GM18868 (cell line): Measurements from ENCODE around the gene ZCCHC7.
A peak's percentile ranks its signal among the peaks of the same experiment; 100 is the strongest.

Experiments
- ATAC-seq: cut with Tn5 transposase; IDR thresholded peaks from one replicate; pipeline ENCODE4 v1.9.1; 2021; ENCODE audit warnings: mild to moderate bottlenecking, moderate library complexity; ENCODE audit not compliant: unreplicated experiment

The ZCCHC7 gene

GRCh38 chr9:37364751-37365360 is 244.5 kb downstream of the ZCCHC7 start:
- no peak for ATAC-seq

- peak; percentile 34 for ATAC-seq
These were observed 249.3 kb downstream of the ZCCHC7 start for GRCh38 chr9:37369671-37370070.

GRCh38 chr9:37370282-37370681 is 249.9 kb downstream of the ZCCHC7 start:
- ATAC-seq, result no peak

- peak; percentile 53 for ATAC-seq
These were observed 250.7 kb downstream of the ZCCHC7 start for GRCh38 chr9:37370968-37371563.

- ATAC-seq, result peak; percentile 19
These were observed 251.4 kb downstream of the ZCCHC7 start for GRCh38 chr9:37371565-37372464.

GRCh38 chr9:37372839-37373238 is 252.5 kb downstream of the ZCCHC7 start:
- no peak for ATAC-seq

- ATAC-seq, result no peak
These were observed 253.2 kb downstream of the ZCCHC7 start for GRCh38 chr9:37373621-37374020.

GRCh38 chr9:37374892-37375291 is 254.5 kb downstream of the ZCCHC7 start:
- peak; percentile 37 for ATAC-seq

GRCh38 chr9:37377688-37378612 is 257.6 kb downstream of the ZCCHC7 start:
- peak; percentile 39 for ATAC-seq

GRCh38 chr9:37378613-37379004 is 258.2 kb downstream of the ZCCHC7 start:
- no peak for ATAC-seq

GRCh38 chr9:37379835-37380234 is 259.5 kb downstream of the ZCCHC7 start:
- ATAC-seq, result no peak

- ATAC-seq, result no peak
These were observed 260.2 kb downstream of the ZCCHC7 start for GRCh38 chr9:37380570-37380969.

GRCh38 chr9:37381094-37381741 is 260.8 kb downstream of the ZCCHC7 start:
- no peak for ATAC-seq

- ATAC-seq, result no peak
These were observed 262.0 kb downstream of the ZCCHC7 start for GRCh38 chr9:37382161-37382981.

- no peak for ATAC-seq
These were observed 262.6 kb downstream of the ZCCHC7 start for GRCh38 chr9:37382982-37383357.

GRCh38 chr9:37383393-37383792 is 263.0 kb downstream of the ZCCHC7 start:
- ATAC-seq, result no peak

- ATAC-seq, result no peak
These were observed 263.7 kb downstream of the ZCCHC7 start for GRCh38 chr9:37383876-37384746.

- no peak for ATAC-seq
These were observed 264.9 kb downstream of the ZCCHC7 start for GRCh38 chr9:37385286-37385685.

- no peak for ATAC-seq
These were observed 266.6 kb downstream of the ZCCHC7 start for GRCh38 chr9:37386988-37387387.
